OCI-LY7 (cell line): ENCODE measurements around the gene DNM3. TPM values are rescaled to one million over a fixed set of nuclear protein-coding genes. Genes with fewer than 3 reads are reported as not detected.

Source experiments
- BruUV-seq: library from RNA; stranded (reverse); fragments of 400-500 nt; replicated peaks from 2 replicates; lab custom pipeline; 2021; lab: Mats Ljungman, UMichigan
- CTCF ChIA-PET: fragments of 300-600 bp; sonication (Branson Sonifier 250); formaldehyde crosslinking; loops from one replicate; lab custom pipeline; 2022; ENCODE audit warnings: antibody characterized with exemption; ENCODE audit not compliant: unreplicated experiment; lab: Charles Lee
- POLR2A ChIA-PET: fragments of 300-600 bp; sonication (Branson Sonifier 250); formaldehyde crosslinking; loops from one replicate; lab custom pipeline; 2022; ENCODE audit warnings: antibody characterized with exemption; lab: Charles Lee
- DNase-seq: peaks from one replicate; pipeline ENCODE4 v3.0.0-alpha.2; 2015; ENCODE audit warnings: low spot score
- H2AFZ ChIP-seq: fragments of 200-600 bp; sonication (generic), shearing (Covaris generic); 2 replicates; pipeline ENCODE4 v1.6.1; 2014; ENCODE audit warnings: mild to moderate bottlenecking, antibody characterized with exemption, low read length, moderate library complexity
- H3K27ac ChIP-seq: fragments of 200-600 bp; sonication (generic); 2 replicates; pipeline ENCODE4 v1.5.1; 2014; ENCODE audit warnings: mixed run types, low read depth, mild to moderate bottlenecking, moderate library complexity, low read length, inconsistent platforms; ENCODE audit not compliant: poor library complexity, severe bottlenecking
- H3K36me3 ChIP-seq: fragments of 200-600 bp; sonication (generic); 2 replicates; pipeline ENCODE4 v1.6.1; 2014; ENCODE audit warnings: mild to moderate bottlenecking, antibody characterized with exemption, low read length, moderate library complexity, mixed read lengths; ENCODE audit not compliant: insufficient read depth
- H3K4me1 ChIP-seq: fragments of 200-600 bp; sonication (generic); 2 replicates; pipeline ENCODE4 v1.5.1; 2014; ENCODE audit warnings: mild to moderate bottlenecking, low read length; ENCODE audit not compliant: insufficient read depth, poor library complexity, severe bottlenecking
- H3K4me2 ChIP-seq: fragments of 200-600 bp; sonication (generic); 2 replicates; pipeline ENCODE4 v1.6.1; 2014; ENCODE audit warnings: mild to moderate bottlenecking, low read length
- H3K4me3 ChIP-seq: fragments of 200-600 bp; sonication (generic); 2 replicates; pipeline ENCODE4 v1.5.1; 2014; ENCODE audit warnings: mild to moderate bottlenecking, low read depth, low read length; ENCODE audit not compliant: poor library complexity, severe bottlenecking
- H3K79me2 ChIP-seq: fragments of 200-600 bp; sonication (generic); 2 replicates; pipeline ENCODE4 v1.6.1; 2016; ENCODE audit warnings: low read depth, mild to moderate bottlenecking, low read length, moderate library complexity, mixed read lengths; ENCODE audit not compliant: insufficient read depth
- H3K9me2 ChIP-seq: fragments of 200-600 bp; sonication (generic); 2 replicates; pipeline ENCODE4 v1.6.1; 2016; ENCODE audit warnings: mild to moderate bottlenecking, low read length, mixed read lengths; ENCODE audit not compliant: insufficient read depth
- H3K9me3 ChIP-seq: fragments of 200-600 bp; sonication (generic); 2 replicates; pipeline ENCODE4 v1.6.1; 2014; ENCODE audit warnings: mild to moderate bottlenecking, mixed run types, low read length, mixed read lengths
- H4K20me1 ChIP-seq: fragments of 200-600 bp; sonication (generic); 2 replicates; pipeline ENCODE4 v1.6.1; 2014; ENCODE audit warnings: mild to moderate bottlenecking, antibody characterized with exemption, low read length, moderate library complexity, mixed read lengths; ENCODE audit not compliant: insufficient read depth
- CTCF ChIP-seq: fragments of 200-600 bp; sonication (generic); conservative IDR thresholded peaks from 2 replicates; pipeline ENCODE4 v1.5.1; 2014; ENCODE audit warnings: mild to moderate bottlenecking, antibody characterized with exemption, low read length, moderate library complexity, mixed read lengths
- EZH2phosphoT487 ChIP-seq: fragments of 200-600 bp; sonication (generic); IDR thresholded peaks from 2 replicates; pipeline ENCODE4 v1.6.1; 2018; ENCODE audit warnings: low read depth, borderline replicate concordance, mild to moderate bottlenecking, mixed run types, antibody characterized with exemption, low read length, moderate library complexity, mixed read lengths
- intact Hi-C: fragments of 100-400 bp; cut with micrococcal nuclease; formaldehyde crosslinking; loops from one replicate; pipeline ENCODE4 v1.10.0; 2022; ENCODE audit not compliant: unreplicated experiment
- total RNA-seq, 2 experiments: library from RNA; depleted of rRNA in 1 of 2; stranded (reverse); fragments of >200 nt in 1 of 2; shearing (Covaris generic) in 1 of 2; gene quantifications; 2 replicates each; pipeline ENCODE4 v1.2.3, GENCODE V29; 2014 to 2022

The DNM3 gene
- total RNA-seq, 2 experiments from 2014 or later, result 0.47 to 0.61 TPM

GRCh38 chr1:171852272-171852671 is 11.0 kb downstream of the DNM3 start:
- H3K4me3 ChIP-seq, result no peak overlapping the region
- H3K9me2 ChIP-seq, result no peaks in the 10 kb centered on the region
- DNase-seq, result no peak
- no peak overlapping the region for H3K27ac ChIP-seq
- H3K36me3 ChIP-seq, result no peaks in the 10 kb centered on the region
- no peaks in the 10 kb centered on the region for H3K79me2 ChIP-seq
- H3K4me2 ChIP-seq, result no peak overlapping the region
- H2AFZ ChIP-seq, result no peak overlapping the region
- H3K9me3 ChIP-seq, result no peaks in the 10 kb centered on the region
- no peaks in the 10 kb centered on the region for H4K20me1 ChIP-seq
- no peaks in the 10 kb centered on the region for H3K4me1 ChIP-seq
- TF ChIP-seq CTCF, result no peak
- no peak for TF ChIP-seq EZH2phosphoT487
- POLR2A ChIA-PET, result interaction anchor here (0.9 kb wide), 1 partner anchor 441 kb away, joined by 3 read pairs; no protein-coding TSS in a partner anchor
- BruUV-seq, result no TSS peak
- intact Hi-C loops, result no loop called here
- CTCF ChIA-PET, result no interaction called here

GRCh38 chr1:171855381-171855780 is 14.1 kb downstream of the DNM3 start:
- no peak for TF ChIP-seq EZH2phosphoT487
- TF ChIP-seq CTCF, result no peak
- Histone ChIP-seq H4K20me1 (no peaks in the 10 kb centered on the region), H3K36me3 (no peaks in the 10 kb centered on the region), H3K4me3 (no peak overlapping the region), H3K9me3 (no peaks in the 10 kb centered on the region), H3K27ac (no peak overlapping the region), H3K4me2 (no peak overlapping the region), H3K4me1 (no peaks in the 10 kb centered on the region), H2AFZ (no peak overlapping the region), H3K79me2 (no peaks in the 10 kb centered on the region), H3K9me2 (no peaks in the 10 kb centered on the region)
- BruUV-seq, result no TSS peak
- intact Hi-C loops, result no loop called here
- CTCF ChIA-PET, result no interaction called here
- no peak for DNase-seq
- POLR2A ChIA-PET, result interaction anchor here (0.7 kb wide), 1 partner anchor 105 kb away, joined by 3 read pairs; no protein-coding TSS in a partner anchor

- Histone ChIP-seq H3K9me3 (no peaks in the 10 kb centered on the region), H3K4me3 (no peak overlapping the region), H3K79me2 (no peaks in the 10 kb centered on the region), H4K20me1 (no peaks in the 10 kb centered on the region), H2AFZ (no peak overlapping the region), H3K36me3 (no peaks in the 10 kb centered on the region), H3K27ac (no peak overlapping the region), H3K9me2 (no peaks in the 10 kb centered on the region), H3K4me2 (no peak overlapping the region), H3K4me1 (no peaks in the 10 kb centered on the region)
- intact Hi-C loops, result no loop called here
- POLR2A ChIA-PET, result interaction anchor here (0.6 kb wide), 1 partner anchor 14 kb away, joined by 3 read pairs; no protein-coding TSS in a partner anchor
- BruUV-seq, result no TSS peak
- TF ChIP-seq EZH2phosphoT487 (no peak), CTCF (no peak)
- DNase-seq, result no peak
- CTCF ChIA-PET, result no interaction called here
Measured at GRCh38 chr1:171858696-171859095, 17.4 kb downstream of the DNM3 start.
